GM12878 (cell line): ENCODE results near the gene CD86. TPM values are rescaled to one million over a fixed set of nuclear protein-coding genes. Genes with fewer than 3 reads are reported as not detected.

Source experiments
- ATF7 ChIP-seq: fragments of 450-650 bp; IDR thresholded peaks from 2 replicates; pipeline ENCODE4 v1.6.1; 2016; ENCODE audit warnings: low read depth, mild to moderate bottlenecking
- BACH1 ChIP-seq: fragments of 450-650 bp; IDR thresholded peaks from 2 replicates; pipeline ENCODE4 v1.6.1; 2017; ENCODE audit warnings: mild to moderate bottlenecking, borderline replicate concordance
- CBX5 ChIP-seq: sonication (generic); IDR thresholded peaks from 2 replicates; pipeline ENCODE4 v1.6.1; 2016; ENCODE audit warnings: low read depth, moderate library complexity, mild to moderate bottlenecking, inconsistent platforms
- CREB1 ChIP-seq: IDR thresholded peaks from 2 replicates; pipeline ENCODE4 v1.6.1; 2012; ENCODE audit warnings: low read depth, mild to moderate bottlenecking, inconsistent platforms
- CREM ChIP-seq: IDR thresholded peaks from 2 replicates; pipeline ENCODE4 v1.6.1; 2014; ENCODE audit warnings: antibody characterized with exemption, low read depth
- E4F1 ChIP-seq: fragments of 450-650 bp; IDR thresholded peaks from 2 replicates; pipeline ENCODE4 v1.6.1; 2018; ENCODE audit warnings: borderline replicate concordance, mild to moderate bottlenecking; ENCODE audit not compliant: partially characterized antibody
- EED ChIP-seq: sonication (generic); IDR thresholded peaks from 2 replicates; pipeline ENCODE4 v1.6.1; 2016; ENCODE audit warnings: antibody characterized with exemption, low read depth
- IKZF2 ChIP-seq, 2 experiments: fragments of 450-650 bp; IDR thresholded peaks; 2 replicates each; pipeline ENCODE4 v1.6.1; 2017; ENCODE audit warnings: mild to moderate bottlenecking in 2 of 2, moderate library complexity in 2 of 2
- NFYA ChIP-seq: IDR thresholded peaks from 2 replicates; pipeline ENCODE4 v1.6.1; 2011; ENCODE audit warnings: low read depth, mild to moderate bottlenecking, low read length, improper control_type of control experiment, borderline replicate concordance
- NFYB ChIP-seq: IDR thresholded peaks from 2 replicates; pipeline ENCODE4 v1.6.1; 2011; ENCODE audit warnings: low read depth, mild to moderate bottlenecking, low read length, improper control_type of control experiment, moderate library complexity; ENCODE audit not compliant: insufficient read depth
- RAD21 ChIP-seq: IDR thresholded peaks from 2 replicates; pipeline ENCODE4 v1.6.1; 2011; ENCODE audit warnings: mild to moderate bottlenecking, low read depth, low read length, moderate library complexity; ENCODE audit not compliant: insufficient read depth
- RAD51 ChIP-seq: fragments of 450-650 bp; IDR thresholded peaks from 2 replicates; pipeline ENCODE4 v1.6.1; 2016; ENCODE audit warnings: moderate library complexity, mild to moderate bottlenecking, inconsistent platforms
- RBBP5 ChIP-seq: fragments of 200-600 bp; sonication (generic); conservative IDR thresholded peaks from 2 replicates; pipeline ENCODE4 v1.6.1; 2016
- RUNX3 ChIP-seq: IDR thresholded peaks from 2 replicates; pipeline ENCODE4 v1.6.1; 2012; ENCODE audit warnings: low read length, inconsistent platforms
- YY1 ChIP-seq: IDR thresholded peaks from 2 replicates; pipeline ENCODE4 v1.6.1; 2011; ENCODE audit warnings: low read depth, mild to moderate bottlenecking, low read length
- ZNF274 ChIP-seq: IDR thresholded peaks from one replicate; pipeline ENCODE4 v1.8.0; 2011; ENCODE audit not compliant: insufficient read length, insufficient read depth
- ZNF687 ChIP-seq: fragments of 450-650 bp; IDR thresholded peaks from 2 replicates; pipeline ENCODE4 v1.6.1; 2017; ENCODE audit warnings: mild to moderate bottlenecking, moderate library complexity
- polyA plus RNA-seq, 11 experiments: library from polyadenylated mRNA; depleted of rRNA in 4 of 11; unstranded in 6 of 11; stranded (reverse) in 5 of 11; fragments of >200 nt; fragmentation: Nextera tagmentation in 4 of 11; fragmentation: Illumina TruSeq in 1 of 11; extraction: Ambion mirVana in 4 of 11; extraction: Trizol in 1 of 11; gene quantifications; 1 replicate in 1 of 11; 2 replicates in 10 of 11; pipeline versions ENCODE4 v1.2.1 to v1.2.3, GENCODE V29; 2011 to 2016; ENCODE audit warnings: inconsistent platforms in 2 of 11, missing spikeins in 2 of 11, low read depth in 1 of 11
- total RNA-seq, 4 experiments: library from RNA; depleted of rRNA in 3 of 4; stranded (reverse); fragments of >200 nt in 3 of 4; fragmentation: Illumina TruSeq in 1 of 4; extraction: Trizol in 1 of 4; gene quantifications; 2 replicates each; pipeline versions ENCODE4 v1.2.1 to v1.2.3, GENCODE V29; 2013 to 2021
- TF ChIP-seq, protein P1 (sequence below): IDR thresholded peaks from 2 replicates; pipeline ENCODE4 v1.6.1; 2011; ENCODE audit warnings: low read depth, mild to moderate bottlenecking, low read length, moderate library complexity, borderline replicate concordance; ENCODE audit errors: extremely low read depth

CD86 gene
- total and polyA plus RNA-seq, 10 of the 15 experiments (the other 5 are each of a cell fraction or from before 2014, with no cell fraction given) = 40.9 to 100 (median 55.5) TPM

DNA sequence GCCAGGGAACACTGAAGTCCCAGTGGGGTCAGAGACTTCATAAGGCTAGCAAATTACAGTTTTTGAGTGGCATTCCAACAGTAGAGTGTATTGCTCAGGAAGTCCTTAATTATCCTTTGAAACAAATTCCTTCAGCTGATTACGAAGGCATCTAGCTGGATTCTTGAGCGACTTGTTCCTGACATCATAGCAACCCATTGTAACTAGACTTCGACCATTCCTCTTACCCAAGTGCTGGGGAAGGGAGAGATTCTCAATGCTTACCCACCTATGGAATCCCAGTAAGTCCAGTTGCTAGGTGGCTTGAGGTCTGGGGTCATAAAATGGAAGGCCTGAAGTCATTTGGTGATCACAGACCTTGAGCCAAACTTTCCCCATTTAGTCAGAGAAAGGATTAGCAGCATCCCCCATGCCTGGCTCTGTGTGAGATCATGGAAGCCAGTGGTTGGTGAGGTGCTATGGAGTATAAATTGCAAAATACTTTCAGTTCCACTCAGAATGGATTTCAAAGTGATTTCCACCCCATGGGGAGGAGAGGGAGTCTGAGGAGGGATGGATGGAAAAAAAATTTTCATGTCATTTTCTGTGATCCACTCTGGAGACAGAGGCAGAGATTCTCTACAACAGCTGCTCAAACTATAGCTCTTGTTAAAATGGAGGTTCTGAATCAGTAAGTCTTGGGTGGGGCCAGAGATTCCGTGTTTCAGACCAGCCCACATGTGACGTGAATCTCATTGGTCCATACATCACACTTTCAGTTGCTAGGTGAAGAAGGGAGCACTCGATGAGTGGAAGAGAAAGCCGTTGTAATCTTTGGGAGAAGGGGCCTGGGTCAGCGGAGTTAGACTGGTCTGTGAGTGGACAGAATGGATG is 45.7 kb downstream of the CD86 start (continued):
- TF ChIP-seq, protein P1, sequence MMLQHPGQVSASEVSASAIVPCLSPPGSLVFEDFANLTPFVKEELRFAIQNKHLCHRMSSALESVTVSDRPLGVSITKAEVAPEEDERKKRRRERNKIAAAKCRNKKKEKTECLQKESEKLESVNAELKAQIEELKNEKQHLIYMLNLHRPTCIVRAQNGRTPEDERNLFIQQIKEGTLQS = no peak
- TF ChIP-seq RUNX3 (0 out of 2 replicates have a peak, but pooled peaks have one; percentile 6), EED (peak; percentile 65; the same call in 1 of the 2 replicates), CREM (peak; percentile 77; the same call in 1 of the 2 replicates), IKZF2 (IDR thresholded peaks at IDR 0.05) (peak in 1 of 2 experiments; percentile 25; a peak in 2 of 4 replicates), NFYB (peak; percentile 73; the same call in 1 of the 2 replicates), ZNF274 (no peak), E4F1 (no peak), YY1 (peak; percentile 70), ZNF687 (peak; percentile 61; the same call in 1 of the 2 replicates), ATF7 (0 out of 2 replicates have a peak, but pooled peaks have one; percentile 3), BACH1 (no peak), RAD51 (peak; percentile 64; the same call in 1 of the 2 replicates), CREB1 (peak; percentile 81), NFYA (no peak), RBBP5 (no peak), CBX5 (no peak), RAD21 (peak; percentile 14; the same call in 1 of the 2 replicates)
